H1 (cell line): ENCODE data around the gene AP3D1. TPM values are rescaled to one million over a fixed set of nuclear protein-coding genes. Genes with fewer than 3 reads are reported as not detected.
"Not testable (repeated sequence)": the region's sequence is repeated elsewhere in the genome, so short reads cannot be mapped to it uniquely, and the experiment has no call there.

Experiments
- CTCF ChIA-PET: fragments of 300-600 bp; sonication (Branson Sonifier 250); formaldehyde crosslinking; loops from one replicate; lab custom pipeline; 2021; ENCODE audit not compliant: partially characterized antibody; lab: Charles Lee
- POLR2A ChIA-PET: fragments of 300-600 bp; sonication (Branson Sonifier 250); formaldehyde crosslinking; loops from one replicate; lab custom pipeline; 2021; ENCODE audit warnings: inconsistent platforms; ENCODE audit not compliant: partially characterized antibody; lab: Charles Lee
- DNase-seq, 2 experiments: peaks; one replicate each; pipeline versions ENCODE4 v3.0.0 to v3.0.0-alpha.2; 2010 to 2022; ENCODE audit warnings: low spot score in 2 of 2, low read depth in 1 of 2, mixed read lengths in 1 of 2
- FAIRE-seq: peaks from 2 replicates; lab custom pipeline; 2011; peaks lifted over from hg19 to GRCh38; lab: Jason Lieb, UNC
- H2AFZ ChIP-seq: 2 replicates; pipeline ENCODE4 v1.8.1; 2012; ENCODE audit warnings: low read length, inconsistent platforms
- H2AK5ac ChIP-seq: 2 replicates; pipeline ENCODE4 v1.6.1; 2013; ENCODE audit warnings: low read depth, low read length
- H2BK120ac ChIP-seq: replicated peaks from 2 replicates; pipeline ENCODE3; 2013; ENCODE audit warnings: low read depth, low read length, inconsistent platforms
- H2BK12ac ChIP-seq: 2 replicates; pipeline ENCODE4 v1.6.1; 2013; ENCODE audit warnings: low read depth, low read length
- H2BK15ac ChIP-seq: 2 replicates; pipeline ENCODE4 v1.6.1; 2013; ENCODE audit warnings: low read length
- H2BK20ac ChIP-seq: 2 replicates; pipeline ENCODE4 v1.6.1; 2013; ENCODE audit warnings: low read length
- H2BK5ac ChIP-seq: 2 replicates; pipeline ENCODE4 v1.6.1; 2013; ENCODE audit warnings: low read depth, low read length
- H3K14ac ChIP-seq: 2 replicates; pipeline ENCODE4 v1.6.1; 2013; ENCODE audit warnings: inconsistent platforms; ENCODE audit not compliant: insufficient read length
- H3K18ac ChIP-seq: 2 replicates; pipeline ENCODE4 v1.6.1; 2013; ENCODE audit warnings: low read length; ENCODE audit errors: extremely low read depth
- H3K23ac ChIP-seq: 2 replicates; pipeline ENCODE4 v1.6.1; 2013; ENCODE audit warnings: inconsistent platforms; ENCODE audit not compliant: insufficient read length
- H3K23me2 ChIP-seq: 2 replicates; pipeline ENCODE4 v1.6.1; 2013; ENCODE audit warnings: low read depth, low read length
- H3K27ac ChIP-seq: 2 replicates; pipeline ENCODE4 v1.6.1; 2011; ENCODE audit warnings: low read depth, low read length, inconsistent platforms
- H3K27me3 ChIP-seq, 4 experiments: replicated peaks in 1 of 4; 1 replicate in 1 of 4; 2 replicates in 3 of 4; pipeline versions ENCODE4 v1.6.1 to v1.8.1; 2011 to 2013; ENCODE audit warnings: low read length in 3 of 4, mild to moderate bottlenecking in 3 of 4, inconsistent platforms in 2 of 4, mixed read lengths in 2 of 4, moderate library complexity in 1 of 4; ENCODE audit not compliant: control insufficient read depth in 3 of 4, insufficient read depth in 3 of 4; ENCODE audit errors: extremely low read depth in 1 of 4
- H3K36me3 ChIP-seq, 4 experiments: 2 replicates each; pipeline versions ENCODE4 v1.6.1 to v1.8.1; 2011 to 2013; ENCODE audit warnings: mild to moderate bottlenecking in 4 of 4, low read length in 3 of 4, moderate library complexity in 2 of 4, control low read depth in 1 of 4, inconsistent platforms in 1 of 4; ENCODE audit not compliant: insufficient read depth in 4 of 4, control insufficient read depth in 2 of 4
- H3K4ac ChIP-seq: replicated peaks from 2 replicates; pipeline ENCODE3; 2013; ENCODE audit warnings: low read length, low read depth, mixed read lengths, inconsistent platforms; ENCODE audit not compliant: insufficient read length
- H3K4me1 ChIP-seq, 4 experiments: replicated peaks in 1 of 4; 1 replicate in 1 of 4; 2 replicates in 3 of 4; pipeline versions ENCODE4 v1.6.1 to v1.8.1; 2011 to 2013; ENCODE audit warnings: low read length in 3 of 4, inconsistent platforms in 2 of 4, mixed read lengths in 1 of 4; ENCODE audit not compliant: insufficient read depth in 4 of 4, control insufficient read depth in 3 of 4
- H3K4me2 ChIP-seq, 2 experiments: 2 replicates each; pipeline versions ENCODE4 v1.6.1 to v1.8.1; 2011 to 2013; ENCODE audit warnings: low read depth in 2 of 2, low read length in 2 of 2, control low read depth in 1 of 2, inconsistent platforms in 1 of 2, mild to moderate bottlenecking in 1 of 2; ENCODE audit not compliant: insufficient read depth in 1 of 2
- H3K4me3 ChIP-seq, 4 experiments: fragments of 200-600, 300-600 bp in 1 of 4; sonication (generic), shearing (Covaris generic), sonication (Bioruptor Twin) in 1 of 4; 2 replicates each; pipeline versions ENCODE4 v1.5.1 to v1.8.1; 2011 to 2016; ENCODE audit warnings: low read length in 4 of 4, low read depth in 3 of 4, control low read depth in 2 of 4, inconsistent platforms in 2 of 4, mild to moderate bottlenecking in 2 of 4, mixed read lengths in 1 of 4, moderate library complexity in 1 of 4; ENCODE audit not compliant: insufficient read depth in 2 of 4; ENCODE audit errors: extremely low read depth in 1 of 4
- H3K56ac ChIP-seq: replicated peaks from 2 replicates; pipeline ENCODE3; 2013; ENCODE audit warnings: low read depth, mild to moderate bottlenecking, mixed read lengths, low read length, inconsistent platforms; ENCODE audit not compliant: insufficient read length
- H3K79me1 ChIP-seq: 2 replicates; pipeline ENCODE4 v1.6.1; 2013; ENCODE audit warnings: low read depth, low read length, control low read depth
- H3K79me2 ChIP-seq, 2 experiments: 2 replicates each; pipeline versions ENCODE4 v1.6.1 to v1.8.1; 2012 to 2013; ENCODE audit warnings: low read length in 2 of 2, mild to moderate bottlenecking in 2 of 2, inconsistent platforms in 1 of 2; ENCODE audit not compliant: insufficient read depth in 2 of 2, control insufficient read depth in 1 of 2
- H3K9ac ChIP-seq, 4 experiments: replicated peaks in 1 of 4; 1 replicate in 1 of 4; 2 replicates in 3 of 4; pipeline versions ENCODE4 v1.6.1 to v1.8.1; 2011 to 2013; ENCODE audit warnings: low read depth in 3 of 4, low read length in 3 of 4, control low read depth in 2 of 4, mild to moderate bottlenecking in 2 of 4, moderate library complexity in 2 of 4, inconsistent platforms in 1 of 4; ENCODE audit errors: extremely low read depth in 1 of 4
- H3K9me3 ChIP-seq, 2 experiments: 2 replicates each; pipeline versions ENCODE4 v1.6.1 to v1.8.1; 2012 to 2013; ENCODE audit warnings: mild to moderate bottlenecking in 2 of 2, moderate library complexity in 2 of 2, control low read depth in 1 of 2, inconsistent platforms in 1 of 2, low read depth in 1 of 2, low read length in 1 of 2, mixed read lengths in 1 of 2; ENCODE audit not compliant: insufficient read depth in 2 of 2
- H4K20me1 ChIP-seq, 2 experiments: replicated peaks in 1 of 2; 2 replicates each; pipeline versions ENCODE3 to v1.8.1; 2011 to 2013; ENCODE audit warnings: inconsistent platforms in 2 of 2, low read length in 2 of 2, mild to moderate bottlenecking in 1 of 2; ENCODE audit not compliant: insufficient read depth in 2 of 2, control insufficient read depth in 1 of 2
- H4K5ac ChIP-seq: 2 replicates; pipeline ENCODE4 v1.6.1; 2013; ENCODE audit warnings: low read length, low read depth, mixed read lengths, inconsistent platforms; ENCODE audit not compliant: insufficient read length
- H4K8ac ChIP-seq: 2 replicates; pipeline ENCODE4 v1.8.0; 2013; ENCODE audit warnings: mild to moderate bottlenecking, moderate library complexity, low read length, inconsistent platforms; ENCODE audit not compliant: insufficient read depth; ENCODE audit errors: extremely low read depth
- H4K91ac ChIP-seq: replicated peaks from 2 replicates; pipeline ENCODE3; 2013; ENCODE audit warnings: low read length, mixed read lengths, inconsistent platforms; ENCODE audit not compliant: insufficient read length
- WGBS, 2 experiments: shearing (Covaris generic) in 1 of 2; methylation state at CpG; one replicate each; pipeline versions ENCODE4 v1.1.6 to v1.1.7; 2013 to 2015; ENCODE audit warnings: low lambda C conversion rate in 2 of 2, mixed read lengths in 2 of 2, inconsistent platforms in 1 of 2, low coverage in 1 of 2, missing lambda C conversion rate in 1 of 2; ENCODE audit not compliant: insufficient replicate concordance in 2 of 2, insufficient coverage in 1 of 2, insufficient read length in 1 of 2; ENCODE audit errors: extremely low coverage in 1 of 2, missing lambda C conversion rate in 1 of 2; 5-methylcytosine and 5-hydroxymethylcytosine counted together
- polyA plus RNA-seq, 7 experiments: library from polyadenylated mRNA; depleted of rRNA in 3 of 7; stranded (reverse) in 5 of 7; unstranded in 2 of 7; fragments of >200 nt in 5 of 7; fragments of 200-250 nt in 2 of 7; gene quantifications; 1 replicate in 5 of 7; 2 replicates in 1 of 7; 4 replicates in 1 of 7; pipeline versions ENCODE4 v1.2.1 to v1.2.3, GENCODE V29; 2011 to 2013; ENCODE audit warnings: missing spikeins in 2 of 7, mixed read lengths in 2 of 7
- total RNA-seq: library from RNA; stranded (reverse); fragmentation: NEBNext Ultra II Directional; extraction: Animal tissue kit (Norgen Biotek cat#: 25700); gene quantifications from 2 replicates; pipeline ENCODE4 v1.2.1, GENCODE V29; 2021

The AP3D1 gene
- total and polyA plus RNA-seq, 2 of the 8 experiments (the other 6 are each of a cell fraction or from before 2014, with no cell fraction given) = 161 to 174 TPM

- H3K23me2 ChIP-seq, H3K27me3 ChIP-seq, H2AK5ac ChIP-seq, H3K9me3 ChIP-seq, H3K4me1 ChIP-seq, H3K18ac ChIP-seq, H2BK5ac ChIP-seq, FAIRE-seq, H4K5ac ChIP-seq, H2BK120ac ChIP-seq, H3K4me3 ChIP-seq, H2BK15ac ChIP-seq, H2BK12ac ChIP-seq, H3K56ac ChIP-seq, H2AFZ ChIP-seq, DNase-seq, H2BK20ac ChIP-seq, H3K14ac ChIP-seq, H3K9ac ChIP-seq, H3K23ac ChIP-seq, H3K27ac ChIP-seq, H3K4ac ChIP-seq, H3K4me2 ChIP-seq, H4K91ac ChIP-seq, H4K8ac ChIP-seq: not testable (repeated sequence)
- POLR2A ChIA-PET = interaction anchor here (0.8 to 1.2 kb wide), 4 partner anchors 12 to 77 kb away, joined by 3 to 4 read pairs (median 3); no protein-coding TSS in a partner anchor
- peaks cover 19 to 41% of the 10 kb centered on the region in 2 experiments for H4K20me1 ChIP-seq
- H3K79me2 ChIP-seq = peaks cover 0 to 21% of the 10 kb centered on the region in 2 experiments; a peak in 2 of 4 replicates
- WGBS, 2 experiments = 84% methylated on average over 17 of the region's 34 CpGs; no CpG with 5 or more reads in 1 of the 2 experiments
- peaks cover 13 to 64% (median 38%) of the 10 kb centered on the region in 4 experiments; a peak in 7 of 8 replicates for H3K36me3 ChIP-seq
- peaks cover 10% of the 10 kb centered on the region for H3K79me1 ChIP-seq
- CTCF ChIA-PET = interaction anchor here (0.6 to 1.2 kb wide), 2 partner anchors 18 to 198 kb away, joined by 3 read pairs; no protein-coding TSS in a partner anchor
Measured at GRCh38 chr19:2128252-2128651, 23.1 kb downstream of the AP3D1 start.
